Activated T-helper 1 cell treated with anti-CD3 and anti-CD28 coated beads, Interleukin-12 subunit alpha, Interleukin-12 subunit beta, Interleukin-2, Interleukin-4 antibody, amounts not matched to agents 30 ng/mL and 10 ng/mL and 1 ng/mL, durations not matched to agents 14 hours and 24 hours and 36 hours (primary cell): ENCODE data around the gene MED16. TPM values are rescaled to one million over a fixed set of nuclear protein-coding genes. Genes with fewer than 3 reads are reported as not detected.
A peak's percentile ranks its signal among the peaks of the same experiment; 100 is the strongest.

ENCODE experiments used
- DNase-seq: peaks from one replicate; pipeline ENCODE4 v3.0.0; 2021; ENCODE audit warnings: low spot score
- H3K27ac Mint-ChIP-seq: one replicate; pipeline ENCODE4 v1.8.0; 2021; ENCODE audit warnings: mild to moderate bottlenecking, mixed read lengths
- H3K27me3 Mint-ChIP-seq: one replicate; pipeline ENCODE4 v1.8.0; 2022; ENCODE audit warnings: mild to moderate bottlenecking, moderate library complexity, mixed read lengths; ENCODE audit not compliant: insufficient read depth
- H3K36me3 Mint-ChIP-seq: one replicate; pipeline ENCODE4 v1.8.0; 2021; ENCODE audit warnings: low read depth, mixed read lengths
- H3K4me1 Mint-ChIP-seq: one replicate; pipeline ENCODE4 v1.8.0; 2021; ENCODE audit warnings: low read depth, mixed read lengths
- H3K4me3 Mint-ChIP-seq: one replicate; pipeline ENCODE4 v1.8.0; 2021; ENCODE audit warnings: mild to moderate bottlenecking, moderate library complexity, mixed read lengths
- H3K9me3 Mint-ChIP-seq: one replicate; pipeline ENCODE4 v1.8.0; 2021; ENCODE audit warnings: mixed read lengths
- intact Hi-C: fragments of 100-400 bp; cut with micrococcal nuclease; formaldehyde crosslinking; loops from one replicate; pipeline ENCODE4 v1.15.1; 2024
- total RNA-seq: library from RNA; stranded (reverse); gene quantifications from 2 replicates; pipeline ENCODE4 v1.2.3, GENCODE V29; 2022

Gene MED16
- total RNA-seq, 1 donor from 2014 or later = 62.1 TPM

DNA sequence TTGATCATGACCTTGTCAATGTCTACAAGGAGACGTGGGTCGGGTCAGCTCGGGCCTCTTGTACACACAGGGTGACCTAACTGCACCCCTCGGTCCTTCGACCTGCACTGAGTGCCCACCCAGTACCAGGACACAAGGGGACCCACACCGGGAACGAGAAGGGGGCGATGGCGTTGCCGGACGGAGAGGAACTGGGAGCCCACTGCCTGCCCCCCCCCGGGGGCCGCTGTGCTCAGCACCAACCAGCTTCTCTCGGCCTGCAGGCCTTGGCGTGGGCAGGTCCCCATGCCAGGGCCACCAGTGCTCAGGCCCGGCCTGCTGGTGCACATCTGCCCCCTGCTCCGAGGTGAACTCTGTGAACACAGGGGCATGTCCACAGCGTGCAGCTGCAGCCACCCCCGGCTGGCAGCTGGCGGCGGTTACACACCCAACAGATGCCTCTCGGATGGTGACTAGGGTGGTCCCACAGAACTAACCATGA is 19.4 kb downstream of the MED16 start:
- H3K27me3 Mint-ChIP-seq = no peaks in the 10 kb centered on the region
- H3K27ac Mint-ChIP-seq = no peak overlapping the region
- intact Hi-C loops = no loop called here
- H3K9me3 Mint-ChIP-seq = no peaks in the 10 kb centered on the region
- no peak overlapping the region for H3K4me3 Mint-ChIP-seq
- DNase-seq = no peak
- no peaks in the 10 kb centered on the region for H3K4me1 Mint-ChIP-seq
- H3K36me3 Mint-ChIP-seq = peaks cover 6% of the 10 kb centered on the region

DNA sequence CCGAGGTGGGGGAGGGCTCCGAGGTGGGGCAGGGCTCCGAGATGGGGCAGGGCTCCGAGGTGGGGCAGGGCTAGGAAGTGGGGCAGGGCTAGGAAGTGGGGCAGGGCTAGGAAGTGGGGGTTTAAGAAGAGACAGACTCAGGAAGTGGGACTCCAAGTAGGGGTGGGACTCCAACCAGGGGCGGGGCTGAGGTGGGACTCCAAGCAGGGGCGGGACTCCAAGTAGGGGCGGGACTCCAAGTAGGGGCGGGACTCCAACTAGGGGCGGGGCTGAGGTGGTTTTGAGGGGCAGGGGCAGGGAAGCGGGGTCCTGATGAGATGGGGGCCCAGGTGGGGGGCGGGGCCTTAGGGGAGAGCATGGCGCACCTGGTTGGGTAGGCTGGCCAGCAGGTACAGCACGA is 19.9 kb downstream of the MED16 start:
- intact Hi-C loops = no loop called here
- no peak overlapping the region for H3K4me3 Mint-ChIP-seq
- H3K9me3 Mint-ChIP-seq = no peaks in the 10 kb centered on the region
- H3K4me1 Mint-ChIP-seq = no peaks in the 10 kb centered on the region
- H3K36me3 Mint-ChIP-seq = peaks cover 6% of the 10 kb centered on the region
- peak; percentile 76 for DNase-seq
- no peaks in the 10 kb centered on the region for H3K27me3 Mint-ChIP-seq
- H3K27ac Mint-ChIP-seq = peak overlapping the region; percentile 36

DNA sequence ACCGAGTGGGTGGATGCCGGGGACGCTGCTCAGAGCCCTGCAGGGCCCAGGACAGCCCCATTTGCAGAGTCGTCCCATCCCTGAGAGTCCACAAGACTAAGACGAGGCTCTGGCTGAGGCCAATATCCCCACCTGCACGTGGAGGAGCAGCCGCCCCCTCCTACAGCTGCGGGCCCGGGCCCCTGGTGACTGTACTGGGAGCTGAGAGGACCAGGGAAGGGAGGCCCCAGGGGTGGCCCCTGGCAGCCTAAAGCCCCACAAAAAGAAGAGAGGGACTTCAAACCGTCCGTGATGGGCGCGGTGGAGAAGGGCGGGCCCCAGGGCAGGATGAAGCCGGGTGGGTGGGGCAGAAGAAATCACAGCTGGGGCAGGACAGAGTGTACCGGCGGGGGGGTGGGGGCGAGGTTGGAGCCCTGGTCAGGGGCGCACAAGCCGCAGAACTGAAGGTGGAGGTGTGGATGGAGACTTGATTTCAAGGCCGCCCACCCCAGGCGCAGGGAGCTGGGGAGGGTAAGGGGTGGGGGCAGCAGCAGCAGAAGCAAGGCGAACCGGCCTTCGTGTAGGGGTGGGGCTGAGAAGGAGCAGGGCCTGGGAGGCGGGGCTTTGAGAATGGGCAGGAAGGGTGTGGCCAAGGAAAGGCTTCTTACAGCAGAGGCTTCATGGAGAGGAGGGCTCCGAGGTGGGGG is 20.6 kb downstream of the MED16 start:
- Mint-ChIP-seq H3K4me1 (no peaks in the 10 kb centered on the region), H3K4me3 (peak overlapping the region; percentile 69), H3K9me3 (no peaks in the 10 kb centered on the region), H3K27me3 (no peaks in the 10 kb centered on the region), H3K27ac (peak overlapping the region; percentile 68), H3K36me3 (peaks cover 9% of the 10 kb centered on the region)
- intact Hi-C loops = loop anchor here (1.0 kb wide), 3 partner anchors 10 to 191 kb away; partner anchors contain the start of genes MED16 and RNU6-9
- peak; percentile 84 for DNase-seq

DNA sequence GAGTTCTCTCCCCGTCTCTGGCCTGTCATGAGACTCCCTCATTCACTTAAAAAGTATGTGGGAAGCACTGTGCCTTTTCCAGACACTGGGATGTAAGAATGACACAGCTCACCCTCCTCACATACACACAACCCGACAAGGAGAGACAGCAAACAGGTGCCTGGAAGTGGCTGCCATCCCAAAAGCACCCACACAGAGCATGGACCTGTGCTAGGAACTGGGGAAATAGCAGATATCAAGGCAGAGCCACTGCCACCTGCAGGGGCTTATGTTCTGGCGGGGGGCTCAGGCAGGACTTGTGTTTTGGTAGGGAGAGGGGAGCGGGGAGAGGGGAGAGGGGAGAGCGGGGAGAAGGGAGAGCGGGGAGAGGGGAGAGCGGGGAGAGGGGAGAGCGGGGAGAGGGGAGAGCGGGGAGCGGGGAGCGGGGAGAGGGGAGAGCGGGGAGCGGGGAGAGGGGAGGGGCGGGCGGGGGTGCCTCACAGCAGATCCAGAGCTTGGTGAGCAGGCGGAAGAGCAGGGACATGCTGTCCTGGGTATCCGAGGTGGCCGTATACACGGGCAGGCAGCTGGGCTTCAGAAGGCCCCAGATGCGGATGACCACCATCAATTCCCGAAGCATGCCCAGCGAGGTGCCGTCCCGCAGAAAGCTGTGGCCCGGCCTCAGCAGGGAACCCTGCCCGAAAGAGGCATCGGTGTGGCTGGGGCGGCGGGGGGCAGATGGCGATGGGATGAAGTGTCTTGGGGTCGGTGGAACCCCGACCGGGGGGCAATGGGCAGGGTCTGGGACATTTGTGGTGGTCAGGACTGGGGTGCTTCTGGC is 21.3 kb downstream of the MED16 start:
- Mint-ChIP-seq H3K27me3 (no peaks in the 10 kb centered on the region), H3K9me3 (no peaks in the 10 kb centered on the region), H3K27ac (peak overlapping the region; percentile 68), H3K4me1 (no peaks in the 10 kb centered on the region), H3K4me3 (peak overlapping the region; percentile 30), H3K36me3 (peaks cover 10% of the 10 kb centered on the region)
- no peak for DNase-seq
- intact Hi-C loops = loop anchor here (1.0 kb wide), 3 partner anchors 9 to 192 kb away; partner anchors contain the start of genes MED16 and RNU6-9

DNA sequence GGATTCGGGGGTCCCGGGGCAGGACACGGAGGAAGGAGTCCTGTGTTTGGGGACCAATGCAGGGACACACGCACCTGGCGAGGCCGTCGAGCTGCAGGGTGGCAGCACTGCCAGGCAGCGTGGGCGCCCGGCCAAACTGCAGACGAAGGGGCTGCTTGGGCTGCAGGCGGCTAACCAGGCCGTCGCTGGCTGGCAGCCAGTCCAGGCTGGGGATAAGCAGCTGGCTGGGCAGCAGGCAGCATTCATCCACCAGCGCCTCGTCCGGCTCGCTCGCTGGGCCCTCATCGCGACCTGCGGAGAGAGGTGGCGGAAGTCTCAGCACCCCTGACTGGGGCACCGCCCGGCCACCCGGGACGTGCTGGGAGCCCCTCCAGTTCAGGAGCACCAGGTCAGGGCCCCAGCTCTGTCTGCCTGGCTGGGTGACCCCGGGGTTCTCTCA is 22.0 kb downstream of the MED16 start:
- H3K36me3 Mint-ChIP-seq = peaks cover 10% of the 10 kb centered on the region
- no peak for DNase-seq
- no peak overlapping the region for H3K4me3 Mint-ChIP-seq
- no peak overlapping the region for H3K27ac Mint-ChIP-seq
- intact Hi-C loops = no loop called here
- H3K27me3 Mint-ChIP-seq = no peaks in the 10 kb centered on the region
- no peaks in the 10 kb centered on the region for H3K4me1 Mint-ChIP-seq
- H3K9me3 Mint-ChIP-seq = no peaks in the 10 kb centered on the region

DNA sequence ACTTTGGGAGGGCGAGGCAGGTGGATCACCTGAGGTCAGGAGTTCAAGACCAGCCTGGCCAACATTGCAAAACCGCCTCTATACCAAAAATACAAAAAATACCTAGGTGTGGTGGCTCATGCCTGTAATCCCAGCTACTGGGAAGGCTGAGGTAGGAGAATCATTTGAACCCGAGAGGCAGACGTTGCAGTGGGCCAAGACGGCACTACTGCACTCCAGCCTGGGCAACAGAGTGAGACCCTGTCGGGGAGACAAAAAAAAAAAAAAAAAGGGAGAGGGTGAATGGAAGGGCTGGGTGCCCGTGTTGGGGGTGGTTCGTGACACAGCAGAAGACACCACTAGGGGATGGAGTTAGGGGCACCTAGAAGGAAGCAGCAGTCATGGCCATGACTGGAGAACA is 22.7 kb downstream of the MED16 start:
- intact Hi-C loops = no loop called here
- Mint-ChIP-seq H3K9me3 (no peaks in the 10 kb centered on the region), H3K4me3 (no peak overlapping the region), H3K27me3 (no peaks in the 10 kb centered on the region), H3K27ac (peak overlapping the region; percentile 8), H3K36me3 (peaks cover 10% of the 10 kb centered on the region), H3K4me1 (no peaks in the 10 kb centered on the region)
- no peak for DNase-seq

DNA sequence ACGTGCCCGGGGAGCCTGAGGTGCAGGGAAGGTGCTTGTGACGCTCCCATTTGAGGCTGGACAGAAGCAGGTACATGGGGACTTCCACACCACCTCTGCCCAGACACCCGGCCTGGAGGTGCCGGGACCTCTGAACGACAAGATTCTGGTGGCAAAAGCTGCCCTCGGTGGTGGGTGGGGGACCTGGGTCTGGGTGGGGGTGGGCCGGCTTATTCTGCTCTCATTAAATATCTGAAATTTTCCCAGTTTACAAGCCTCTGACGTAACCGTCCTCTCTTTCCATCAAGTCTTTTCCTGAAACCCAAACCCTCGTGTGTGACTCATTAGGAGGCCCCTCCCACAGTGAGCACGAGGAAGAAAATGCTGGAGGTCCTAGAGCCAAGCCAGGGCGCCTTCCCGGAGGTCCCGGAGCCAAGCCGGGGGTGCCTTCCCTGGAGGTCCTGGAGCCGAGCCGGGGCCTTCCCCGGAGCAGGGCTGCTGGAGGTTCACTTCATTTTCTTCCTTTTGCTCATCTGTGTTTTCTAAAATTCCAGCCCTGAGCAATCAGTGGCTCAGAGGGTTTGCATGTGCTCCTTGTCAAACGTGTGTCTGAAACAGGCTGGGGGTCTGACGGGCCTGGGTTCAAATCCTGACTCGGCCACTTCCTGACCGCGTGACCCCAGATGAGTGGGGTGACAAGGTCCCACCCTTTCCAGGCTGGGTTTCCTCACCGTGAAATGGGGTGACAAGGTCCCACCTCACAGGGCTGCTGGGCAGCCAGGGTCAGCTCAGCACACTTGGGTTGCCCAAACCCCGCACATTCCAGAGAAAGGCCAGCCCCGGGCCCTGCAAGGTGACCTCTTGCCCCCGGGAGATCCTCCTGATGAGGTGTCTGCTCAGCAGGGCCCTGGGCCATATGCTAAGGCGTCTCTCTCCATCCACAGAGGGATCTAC is 23.5 kb downstream of the MED16 start:
- Mint-ChIP-seq H3K36me3 (peaks cover 10% of the 10 kb centered on the region), H3K4me1 (no peaks in the 10 kb centered on the region), H3K9me3 (no peaks in the 10 kb centered on the region), H3K4me3 (no peak overlapping the region), H3K27ac (no peak overlapping the region), H3K27me3 (no peaks in the 10 kb centered on the region)
- DNase-seq = no peak
- intact Hi-C loops = no loop called here

DNA sequence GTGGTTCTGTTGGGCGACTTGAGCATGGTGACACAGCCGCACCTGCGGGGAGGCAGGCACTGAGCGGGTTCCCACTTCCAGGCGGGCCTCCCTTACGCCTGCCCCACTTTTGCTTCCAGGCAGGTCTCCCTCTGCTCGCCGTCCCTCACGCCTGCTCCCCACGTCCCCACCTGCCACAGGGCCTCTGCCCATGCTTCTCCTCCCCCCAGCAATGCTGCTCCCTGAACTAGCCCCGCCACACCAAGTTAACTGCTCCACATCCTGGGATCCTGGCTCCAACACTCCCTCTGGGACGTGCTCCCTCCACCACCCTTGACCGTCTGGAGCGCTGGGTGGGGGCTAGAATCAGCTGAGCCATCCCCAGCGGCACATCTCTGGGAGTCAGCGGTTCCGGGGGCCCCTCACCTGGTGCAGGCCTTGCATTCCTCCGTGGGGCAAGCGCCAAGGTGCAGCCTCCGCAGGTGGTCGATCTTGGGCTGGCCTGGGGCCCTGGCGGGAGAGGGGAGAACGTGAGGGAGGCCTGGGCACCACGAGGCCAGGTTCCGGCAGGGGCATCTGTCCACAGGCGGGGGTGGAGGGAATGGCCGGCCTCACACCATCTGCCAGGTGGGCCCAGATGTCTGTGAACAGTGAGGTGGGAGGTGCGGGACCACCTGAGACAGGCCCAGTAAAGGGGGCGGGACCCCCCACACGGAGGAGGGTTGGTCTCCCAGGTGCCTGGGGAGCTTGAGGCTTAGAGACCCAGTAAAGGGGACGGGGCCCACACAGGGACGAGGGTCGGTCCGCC is 24.3 kb downstream of the MED16 start:
- H3K9me3 Mint-ChIP-seq = no peaks in the 10 kb centered on the region
- H3K36me3 Mint-ChIP-seq = peaks cover 10% of the 10 kb centered on the region
- H3K4me3 Mint-ChIP-seq = no peak overlapping the region
- no peak for DNase-seq
- H3K27me3 Mint-ChIP-seq = no peaks in the 10 kb centered on the region
- intact Hi-C loops = no loop called here
- peaks cover 2% of the 10 kb centered on the region for H3K4me1 Mint-ChIP-seq
- no peak overlapping the region for H3K27ac Mint-ChIP-seq

DNA sequence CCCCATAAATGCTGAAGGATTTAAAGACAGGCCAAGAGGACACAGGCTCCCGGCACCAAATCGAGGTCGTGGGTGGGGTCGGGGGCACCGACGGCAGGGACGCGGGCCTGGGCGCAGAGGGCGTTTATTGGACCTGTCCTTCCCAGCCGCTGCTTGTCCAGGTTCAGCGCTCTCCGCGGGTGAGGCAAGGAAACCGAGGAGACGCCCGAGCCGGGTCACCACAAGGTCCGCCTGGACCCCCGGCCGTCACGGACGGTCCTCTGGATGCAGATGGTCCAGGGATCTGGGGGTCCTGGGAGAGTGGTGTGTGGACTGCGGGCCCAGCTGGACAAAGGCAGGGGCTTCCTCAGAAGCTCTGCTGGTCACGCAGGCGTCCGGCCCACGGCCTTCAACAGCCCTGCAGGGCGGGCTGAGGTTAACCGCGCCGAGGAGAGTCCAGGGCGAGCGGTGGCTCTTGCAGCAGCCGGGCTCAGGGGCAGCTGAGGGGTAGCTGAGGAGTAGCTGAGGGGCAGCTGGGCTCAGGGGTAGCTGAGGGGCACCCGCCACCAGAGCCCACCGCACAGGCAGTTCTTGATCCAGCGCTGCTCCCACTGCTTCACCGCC is 25.0 kb downstream of the MED16 start:
- intact Hi-C loops = no loop called here
- Mint-ChIP-seq H3K4me3 (no peak overlapping the region), H3K9me3 (no peaks in the 10 kb centered on the region), H3K4me1 (peaks cover 7% of the 10 kb centered on the region), H3K36me3 (peaks cover 10% of the 10 kb centered on the region), H3K27me3 (no peaks in the 10 kb centered on the region), H3K27ac (no peak overlapping the region)
- DNase-seq = no peak

DNA sequence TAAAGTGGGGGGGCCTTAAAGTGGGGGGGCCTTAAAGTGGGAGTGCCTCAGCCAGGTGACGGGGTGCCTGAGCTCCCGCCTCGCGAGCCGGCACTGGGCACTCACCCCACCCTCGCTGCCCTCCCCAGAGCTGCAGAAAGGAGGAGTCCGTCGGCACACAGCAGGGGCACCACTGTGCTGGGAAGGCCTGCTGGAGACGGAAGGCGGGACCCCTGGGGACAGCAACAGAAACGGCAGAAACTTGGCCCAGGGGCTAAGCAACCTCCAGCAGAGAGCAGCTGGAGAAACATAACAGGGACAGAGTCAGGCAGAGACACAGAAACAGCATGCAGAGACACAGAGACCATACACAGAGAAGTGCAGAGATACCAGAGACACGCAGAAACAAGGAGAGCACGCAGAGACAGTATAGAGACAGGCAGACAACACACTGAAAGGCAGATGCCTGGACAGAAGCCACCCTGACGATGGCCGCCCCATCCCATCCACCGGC is 25.6 kb downstream of the MED16 start:
- H3K4me3 Mint-ChIP-seq = no peak overlapping the region
- peaks cover 7% of the 10 kb centered on the region for H3K4me1 Mint-ChIP-seq
- no peaks in the 10 kb centered on the region for H3K9me3 Mint-ChIP-seq
- no peak overlapping the region for H3K27ac Mint-ChIP-seq
- peaks cover 10% of the 10 kb centered on the region for H3K36me3 Mint-ChIP-seq
- H3K27me3 Mint-ChIP-seq = no peaks in the 10 kb centered on the region
- intact Hi-C loops = no loop called here
- DNase-seq = no peak

DNA sequence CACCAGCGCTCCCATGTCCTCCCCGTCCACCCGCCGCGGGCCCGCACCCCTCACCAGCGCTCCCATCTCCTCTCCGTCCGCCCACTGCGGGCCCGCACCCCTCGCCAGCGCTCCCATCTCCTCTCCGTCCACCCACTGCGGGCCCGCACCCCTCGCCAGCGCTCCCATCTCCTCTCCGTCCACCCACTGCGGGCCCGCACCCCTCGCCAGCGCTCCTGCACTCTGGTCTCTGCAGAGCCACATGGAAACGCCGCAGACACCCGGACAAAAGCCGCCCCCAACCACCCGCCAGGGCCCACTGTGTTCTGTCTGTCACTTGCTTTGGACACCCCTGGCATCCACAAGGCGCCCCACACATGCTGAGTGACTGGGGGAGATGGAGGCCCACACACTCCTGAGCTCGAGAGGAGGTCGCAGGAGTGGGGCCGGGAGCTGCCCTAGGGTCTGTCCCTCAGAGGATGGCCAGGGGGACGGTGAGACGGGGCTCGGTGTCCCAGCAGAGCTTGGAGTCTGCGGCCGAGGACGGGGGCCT is 26.2 kb downstream of the MED16 start:
- DNase-seq = no peak
- Mint-ChIP-seq H3K4me3 (no peak overlapping the region), H3K27me3 (peaks cover 2% of the 10 kb centered on the region), H3K27ac (no peak overlapping the region), H3K4me1 (peaks cover 7% of the 10 kb centered on the region), H3K36me3 (peaks cover 10% of the 10 kb centered on the region), H3K9me3 (no peaks in the 10 kb centered on the region)
- intact Hi-C loops = no loop called here
